WTC11 (cell line): ENCODE measurements around the gene TFB2M.

ENCODE experiments used
- ATF3 ChIP-seq: sonication (generic); formaldehyde crosslinking; conservative IDR thresholded peaks from 2 replicates; pipeline ENCODE4 v1.8.1; 2022; ENCODE audit warnings: mild to moderate bottlenecking, missing genetic modification reagents
- CBFB ChIP-seq: sonication (generic); formaldehyde crosslinking; IDR thresholded peaks from 2 replicates; pipeline ENCODE4 v1.8.1; 2022; ENCODE audit warnings: mild to moderate bottlenecking, low read depth, missing genetic modification reagents
- CTCF ChIP-seq: fragments of 200-600 bp; IDR thresholded peaks from 2 replicates; pipeline ENCODE4 v1.8.0; 2022; ENCODE audit warnings: antibody characterized with exemption
- TP53 ChIP-seq: sonication (generic); formaldehyde crosslinking; IDR thresholded peaks from 2 replicates; pipeline ENCODE4 v1.8.1; 2023; ENCODE audit warnings: mild to moderate bottlenecking, missing genetic modification reagents

GRCh38 chr1:246519514-246519913 is 46.5 kb downstream of the TFB2M start:
- TF ChIP-seq CTCF (no peak), TP53 (CRISPR knock-in tag) (no peak), ATF3 (CRISPR knock-in tag) (no peak), CBFB (CRISPR knock-in tag) (no peak)
